Pulmonary artery endothelial cell (primary cell): Measurements from ENCODE around the gene PDXK. TPM values are rescaled to one million over a fixed set of nuclear protein-coding genes. Genes with fewer than 3 reads are reported as not detected.

Experiments
- DNase-seq: peaks from one replicate; pipeline ENCODE4 v3.0.0-alpha.2; 2011; ENCODE audit warnings: low read depth, low spot score
- total RNA-seq: library from RNA; depleted of rRNA; stranded (reverse); fragments of >200 nt; gene quantifications from 2 replicates; pipeline ENCODE4 v1.2.3, GENCODE V29; 2014

Gene PDXK
- total RNA-seq, 1 donor from 2014 or later, result 121 TPM

- DNase-seq, result no peak
Measured at GRCh38 chr21:43779660-43780059, 60.7 kb downstream of the PDXK start.

- no peak for DNase-seq
Measured at GRCh38 chr21:43781846-43782245, 62.9 kb downstream of the PDXK start.

- no peak for DNase-seq
Measured at GRCh38 chr21:43782431-43783097, 63.6 kb downstream of the PDXK start.

GRCh38 chr21:43783098-43783700 lies 64.3 kb downstream of the PDXK start:
- no peak for DNase-seq

- DNase-seq, result no peak
Measured at GRCh38 chr21:43785134-43785533, 66.2 kb downstream of the PDXK start.

GRCh38 chr21:43786300-43786806 lies 67.4 kb downstream of the PDXK start:
- no peak for DNase-seq

GRCh38 chr21:43786807-43787440 lies 68.0 kb downstream of the PDXK start:
- DNase-seq, result no peak

GRCh38 chr21:43789276-43790009 lies 70.5 kb downstream of the PDXK start, which contains the start of gene RRP1:
RRP1 (plus strand) TSS chr21:43789577; CDS start chr21:43789630, 53 bp downstream.
- DNase-seq, result peak; percentile 32

- no peak for DNase-seq
Measured at GRCh38 chr21:43790010-43790524, 71.1 kb downstream of the PDXK start.

GRCh38 chr21:43792406-43792805 lies 73.5 kb downstream of the PDXK start:
- no peak for DNase-seq

GRCh38 chr21:43793243-43793642 lies 74.3 kb downstream of the PDXK start:
- DNase-seq, result no peak

- DNase-seq, result no peak
Measured at GRCh38 chr21:43794311-43794710, 75.4 kb downstream of the PDXK start.

- DNase-seq, result no peak
Measured at GRCh38 chr21:43794857-43795256, 75.9 kb downstream of the PDXK start.

GRCh38 chr21:43797415-43797814 lies 78.5 kb downstream of the PDXK start:
- no peak for DNase-seq

GRCh38 chr21:43797925-43798715 lies 79.2 kb downstream of the PDXK start:
- DNase-seq, result no peak

- no peak for DNase-seq
Measured at GRCh38 chr21:43799301-43799840, 80.4 kb downstream of the PDXK start.

- no peak for DNase-seq
Measured at GRCh38 chr21:43800124-43800523, 81.2 kb downstream of the PDXK start.

GRCh38 chr21:43800566-43800965 lies 81.6 kb downstream of the PDXK start:
- no peak for DNase-seq

- no peak for DNase-seq
Measured at GRCh38 chr21:43801006-43801783, 82.3 kb downstream of the PDXK start.
